GM13976 (cell line): ENCODE measurements around the gene CASZ1.

Experiments
- DNase-seq: peaks from one replicate; pipeline ENCODE4 v3.0.0; 2012; ENCODE audit warnings: low spot score
- in situ Hi-C: fragments of 300-500 bp; cut with MboI; formaldehyde crosslinking; loops from one replicate; pipeline ENCODE4 v1.12.0; 2022; ENCODE audit warnings: low sequenced_read_pairs, mixed read lengths, inconsistent platforms; ENCODE audit not compliant: unreplicated experiment
- TF ChIP-seq, protein P1 (sequence below): IDR thresholded peaks from 2 replicates; pipeline ENCODE4 v1.5.1; 2012; ENCODE audit warnings: borderline replicate concordance, mild to moderate bottlenecking; ENCODE audit not compliant: insufficient read depth; ENCODE audit errors: extremely low read depth, missing control alignments, control extremely low read depth

The CASZ1 gene

DNA sequence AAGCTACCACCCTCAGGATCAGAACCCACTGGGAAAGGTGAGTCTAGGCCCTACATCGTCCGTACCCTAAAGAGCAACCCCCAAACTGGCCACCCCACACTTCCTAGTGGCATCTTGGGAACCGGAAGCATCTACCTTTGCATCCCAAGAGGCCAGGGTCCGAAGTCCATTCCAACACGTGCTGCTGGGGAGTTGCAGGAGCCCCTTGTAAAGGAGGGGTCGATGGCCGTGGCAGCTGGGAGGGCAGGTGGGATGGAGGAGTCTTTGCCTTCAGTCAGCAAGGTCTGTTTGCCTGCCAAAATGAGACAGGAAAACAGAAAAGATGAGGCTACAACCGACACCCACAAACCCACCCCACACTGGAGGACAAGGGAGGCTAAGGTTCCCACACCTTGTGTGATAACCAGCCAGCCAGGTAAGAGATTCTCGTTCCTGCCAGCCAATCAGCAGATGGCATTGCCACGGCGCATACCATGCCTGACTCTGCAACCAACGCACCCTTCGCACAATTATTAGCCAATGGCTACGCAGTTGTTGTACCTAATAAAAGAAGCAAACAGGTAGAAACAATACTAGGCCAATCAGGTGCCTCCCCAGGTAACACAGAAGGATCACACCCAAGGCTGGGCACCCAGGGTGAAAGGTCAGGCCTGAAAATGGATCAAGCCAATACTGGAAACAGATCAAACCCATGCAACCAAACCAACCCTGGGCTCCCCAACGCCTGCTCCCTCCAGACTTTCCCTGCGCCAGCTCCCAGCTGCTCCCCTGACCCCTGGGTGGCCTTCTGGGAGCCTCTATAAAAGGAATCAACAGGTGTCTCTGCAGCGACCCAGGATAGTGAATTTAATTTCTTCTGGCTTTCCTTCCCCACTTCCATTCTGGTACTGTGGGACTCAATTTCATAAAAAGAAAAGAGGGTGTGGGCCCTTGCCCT, 35.6 kb downstream of the CASZ1 start:
- TF ChIP-seq, protein P1, sequence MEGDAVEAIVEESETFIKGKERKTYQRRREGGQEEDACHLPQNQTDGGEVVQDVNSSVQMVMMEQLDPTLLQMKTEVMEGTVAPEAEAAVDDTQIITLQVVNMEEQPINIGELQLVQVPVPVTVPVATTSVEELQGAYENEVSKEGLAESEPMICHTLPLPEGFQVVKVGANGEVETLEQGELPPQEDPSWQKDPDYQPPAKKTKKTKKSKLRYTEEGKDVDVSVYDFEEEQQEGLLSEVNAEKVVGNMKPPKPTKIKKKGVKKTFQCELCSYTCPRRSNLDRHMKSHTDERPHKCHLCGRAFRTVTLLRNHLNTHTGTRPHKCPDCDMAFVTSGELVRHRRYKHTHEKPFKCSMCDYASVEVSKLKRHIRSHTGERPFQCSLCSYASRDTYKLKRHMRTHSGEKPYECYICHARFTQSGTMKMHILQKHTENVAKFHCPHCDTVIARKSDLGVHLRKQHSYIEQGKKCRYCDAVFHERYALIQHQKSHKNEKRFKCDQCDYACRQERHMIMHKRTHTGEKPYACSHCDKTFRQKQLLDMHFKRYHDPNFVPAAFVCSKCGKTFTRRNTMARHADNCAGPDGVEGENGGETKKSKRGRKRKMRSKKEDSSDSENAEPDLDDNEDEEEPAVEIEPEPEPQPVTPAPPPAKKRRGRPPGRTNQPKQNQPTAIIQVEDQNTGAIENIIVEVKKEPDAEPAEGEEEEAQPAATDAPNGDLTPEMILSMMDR: no peak
- in situ Hi-C loops: no loop called here
- DNase-seq: no peak

DNA sequence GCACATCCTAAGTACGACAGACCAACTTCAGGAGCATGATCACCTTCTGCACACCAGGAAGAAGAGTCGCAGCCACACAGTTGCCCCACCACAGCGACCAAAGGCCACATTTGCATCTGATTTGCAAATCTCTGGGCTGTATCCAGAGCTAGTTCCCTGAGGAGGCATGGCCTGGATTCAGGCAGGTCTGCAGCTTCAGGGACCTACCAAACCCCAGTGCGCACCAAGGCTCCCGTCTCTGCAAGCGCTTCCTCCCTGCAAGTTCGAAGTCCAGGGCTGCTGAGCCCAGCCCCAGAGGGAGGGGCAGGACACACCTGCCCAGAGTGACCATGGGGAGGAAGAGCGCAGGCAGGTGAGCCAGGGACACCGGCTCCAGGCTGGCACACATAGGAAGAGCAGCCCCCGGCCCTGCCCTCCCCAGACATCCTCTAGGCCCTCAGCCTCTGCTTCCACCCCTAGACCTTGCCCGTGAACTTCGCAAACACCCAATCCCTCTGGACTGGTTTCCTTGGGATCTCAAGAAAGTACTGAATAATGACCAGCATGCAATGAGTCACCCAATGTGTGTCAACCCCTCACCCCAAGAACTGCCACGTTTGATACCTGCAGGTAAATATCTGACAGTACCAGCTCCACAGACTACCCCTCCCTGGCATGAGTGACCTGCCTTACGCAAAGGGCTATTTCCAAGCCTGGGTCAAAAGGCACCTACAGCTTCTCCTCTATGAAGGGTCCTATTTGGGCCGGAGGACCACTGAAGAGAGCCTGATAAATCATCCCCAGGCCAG, 36.8 kb downstream of the CASZ1 start:
- DNase-seq: no peak
- TF ChIP-seq, protein P1: no peak
- in situ Hi-C loops: no loop called here

DNA sequence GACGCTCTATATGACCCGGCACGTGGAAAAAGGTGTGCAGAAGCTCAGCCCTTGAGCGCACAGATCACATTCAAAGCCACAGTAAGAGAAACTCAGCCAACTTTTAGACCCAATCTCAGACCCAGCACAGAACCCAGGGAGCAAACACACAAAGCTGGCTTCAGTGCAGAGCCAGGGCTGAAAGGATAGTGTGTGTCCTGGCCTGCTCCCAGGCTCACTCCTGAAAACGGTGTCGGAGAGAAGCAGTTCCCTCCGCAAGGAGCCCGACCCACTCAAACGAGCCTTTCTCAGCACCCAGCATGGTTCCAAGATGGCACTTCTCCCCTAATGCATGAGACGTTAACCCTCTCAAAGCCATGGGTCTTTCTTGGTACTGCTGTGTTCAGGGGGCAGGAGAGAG, 39.6 kb downstream of the CASZ1 start:
- TF ChIP-seq, protein P1: no peak
- in situ Hi-C loops: no loop called here
- DNase-seq: no peak

DNA sequence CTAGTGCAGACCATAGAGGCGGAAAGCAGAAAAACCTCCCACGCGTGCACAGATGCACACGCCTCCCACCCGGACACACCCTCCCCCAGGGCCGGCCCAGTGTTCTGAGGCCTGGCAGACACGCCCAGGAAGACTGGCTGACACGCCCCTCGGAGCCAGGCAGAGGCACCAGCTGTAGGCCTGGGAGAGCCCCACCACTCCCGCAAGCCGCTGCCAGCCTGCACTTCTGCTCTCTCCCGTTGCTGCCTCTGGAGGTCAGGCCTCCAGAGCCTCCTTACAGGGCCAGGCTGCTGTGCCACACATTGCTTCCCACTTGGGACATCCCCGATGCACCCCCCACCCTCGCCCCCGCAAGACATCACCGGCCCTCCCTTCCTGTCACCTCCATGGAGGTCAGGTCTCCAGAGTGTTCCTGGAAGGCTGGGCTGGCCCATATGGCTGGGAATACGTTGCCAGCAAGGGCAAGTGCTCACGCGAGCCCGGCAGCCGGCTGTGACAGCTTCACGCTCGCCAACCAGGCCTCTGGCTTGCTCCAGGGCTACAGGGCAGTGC, 40.4 kb downstream of the CASZ1 start:
- in situ Hi-C loops: no loop called here
- TF ChIP-seq, protein P1: no peak
- peak; percentile 62 for DNase-seq

DNA sequence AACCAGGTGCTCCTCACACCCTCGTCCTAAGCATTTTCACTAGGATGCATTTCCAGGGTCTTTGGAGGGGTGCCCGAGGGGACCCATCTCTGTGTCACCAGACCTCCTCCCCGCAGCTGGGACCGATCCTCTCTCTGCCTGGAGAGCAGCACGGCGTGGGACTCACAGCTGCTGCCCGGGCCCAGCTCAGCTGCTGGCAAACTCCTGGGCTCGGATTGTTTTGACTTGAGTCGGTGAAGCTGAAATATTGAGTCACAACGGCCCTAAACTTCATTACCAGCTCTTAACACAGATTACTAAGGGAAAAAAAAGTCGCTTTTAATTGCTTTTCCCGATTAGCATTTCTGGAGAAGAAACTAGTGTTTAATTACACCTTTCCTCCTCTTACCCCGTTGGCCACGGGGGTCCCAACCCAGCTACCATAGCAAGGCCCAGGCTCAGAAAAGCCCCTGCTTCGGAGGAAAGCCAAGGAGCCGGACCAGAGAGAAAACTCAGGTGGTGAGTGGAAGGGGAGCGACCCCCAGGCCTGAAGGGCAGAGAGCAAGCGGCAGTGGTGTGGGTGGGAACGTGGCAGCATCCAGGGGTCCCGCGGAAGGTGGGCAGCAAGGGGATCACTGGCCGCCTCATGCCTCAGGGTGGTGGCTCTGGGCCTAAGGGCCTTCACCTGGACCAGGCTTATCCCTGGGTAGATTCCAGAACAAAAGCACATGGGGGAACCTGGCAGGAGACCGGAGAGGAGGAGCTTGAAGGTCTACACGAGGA, 41.7 kb downstream of the CASZ1 start:
- DNase-seq: no peak
- in situ Hi-C loops: no loop called here

DNA sequence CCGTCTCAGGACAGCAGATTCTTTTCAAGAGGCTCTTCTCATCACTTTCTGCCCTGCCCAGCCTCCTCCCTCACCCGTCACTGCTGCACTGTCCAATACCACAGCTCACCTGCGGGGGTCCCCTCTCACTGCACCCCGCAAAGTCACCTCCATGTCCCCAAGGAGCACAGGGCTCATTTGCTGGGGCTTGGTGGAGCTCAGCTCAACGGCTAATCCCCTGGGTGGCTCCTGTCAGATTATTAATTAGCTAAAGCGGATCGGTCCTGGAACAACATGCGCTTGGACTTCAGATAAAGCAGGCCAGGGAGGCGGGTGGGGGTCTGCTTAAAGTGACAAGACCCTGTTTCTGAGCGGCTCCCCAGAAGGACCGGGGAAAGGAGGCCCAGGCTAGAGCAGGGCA, 43.1 kb downstream of the CASZ1 start:
- DNase-seq: no peak
- TF ChIP-seq, protein P1: no peak
- in situ Hi-C loops: no loop called here

More for the DNA sequence above, 41.7 kb downstream of the CASZ1 start:
- TF ChIP-seq, protein P1: no peak
